HG02763 (cell line): Measurements from ENCODE around the gene FBXO21.

Experiments
- ATAC-seq: cut with Tn5 transposase; IDR thresholded peaks from one replicate; pipeline ENCODE4 v1.9.1; 2021; ENCODE audit warnings: mild to moderate bottlenecking, moderate library complexity; ENCODE audit not compliant: unreplicated experiment

Gene FBXO21

GRCh38 chr12:117140397-117141096 lies 49.7 kb downstream of the FBXO21 start:
- ATAC-seq: no peak

- no peak for ATAC-seq
Measured at GRCh38 chr12:117139025-117139717, 51.1 kb downstream of the FBXO21 start.

- ATAC-seq: no peak
Measured at GRCh38 chr12:117134721-117135120, 55.5 kb downstream of the FBXO21 start.

GRCh38 chr12:117134059-117134458 lies 56.2 kb downstream of the FBXO21 start:
- ATAC-seq: no peak

GRCh38 chr12:117130801-117131200 lies 59.5 kb downstream of the FBXO21 start:
- no peak for ATAC-seq

- no peak for ATAC-seq
Measured at GRCh38 chr12:117129391-117129790, 60.9 kb downstream of the FBXO21 start.

GRCh38 chr12:117127933-117128823 lies 62.1 kb downstream of the FBXO21 start:
- no peak for ATAC-seq

- ATAC-seq: no peak
Measured at GRCh38 chr12:117126335-117126734, 63.9 kb downstream of the FBXO21 start.

- ATAC-seq: no peak
Measured at GRCh38 chr12:117125767-117126166, 64.5 kb downstream of the FBXO21 start.

GRCh38 chr12:117125272-117125613 lies 65.0 kb downstream of the FBXO21 start:
- ATAC-seq: no peak

GRCh38 chr12:117124421-117125271 lies 65.6 kb downstream of the FBXO21 start:
- ATAC-seq: no peak

- ATAC-seq: no peak
Measured at GRCh38 chr12:117121441-117121840, 68.8 kb downstream of the FBXO21 start.

GRCh38 chr12:117120787-117121186 lies 69.5 kb downstream of the FBXO21 start:
- no peak for ATAC-seq

GRCh38 chr12:117119592-117120198 lies 70.6 kb downstream of the FBXO21 start:
- ATAC-seq: no peak

- ATAC-seq: no peak
Measured at GRCh38 chr12:117118838-117119591, 71.3 kb downstream of the FBXO21 start.

- no peak for ATAC-seq
Measured at GRCh38 chr12:117114784-117115183, 75.5 kb downstream of the FBXO21 start.

- ATAC-seq: no peak
Measured at GRCh38 chr12:117113231-117113630, 77.0 kb downstream of the FBXO21 start.

GRCh38 chr12:117111821-117112595 lies 78.3 kb downstream of the FBXO21 start:
- ATAC-seq: no peak

- ATAC-seq: no peak
Measured at GRCh38 chr12:117111386-117111785, 78.9 kb downstream of the FBXO21 start.
